Fibroblast of pulmonary artery (primary cell): Measurements from ENCODE around the gene MRC1.

ENCODE experiments used
- DNase-seq: peaks from one replicate; pipeline ENCODE4 v3.0.0-alpha.2; 2010; ENCODE audit warnings: low read depth
- H3K4me3 ChIP-seq: replicated peaks from 2 replicates; pipeline ENCODE4 v1.5.1; 2011; ENCODE audit warnings: low read depth, mild to moderate bottlenecking, control low read depth, low read length, moderate library complexity
- TF ChIP-seq, protein P1 (sequence below): IDR thresholded peaks from 2 replicates; pipeline ENCODE4 v1.5.1; 2011; ENCODE audit warnings: mild to moderate bottlenecking, control low read depth, low read length, inconsistent platforms; ENCODE audit errors: missing control alignments

MRC1 gene

GRCh38 chr10:17787087-17787961 is 21.8 kb upstream of the MRC1 start:
- no peak overlapping the region for H3K4me3 ChIP-seq
- TF ChIP-seq, protein P1, sequence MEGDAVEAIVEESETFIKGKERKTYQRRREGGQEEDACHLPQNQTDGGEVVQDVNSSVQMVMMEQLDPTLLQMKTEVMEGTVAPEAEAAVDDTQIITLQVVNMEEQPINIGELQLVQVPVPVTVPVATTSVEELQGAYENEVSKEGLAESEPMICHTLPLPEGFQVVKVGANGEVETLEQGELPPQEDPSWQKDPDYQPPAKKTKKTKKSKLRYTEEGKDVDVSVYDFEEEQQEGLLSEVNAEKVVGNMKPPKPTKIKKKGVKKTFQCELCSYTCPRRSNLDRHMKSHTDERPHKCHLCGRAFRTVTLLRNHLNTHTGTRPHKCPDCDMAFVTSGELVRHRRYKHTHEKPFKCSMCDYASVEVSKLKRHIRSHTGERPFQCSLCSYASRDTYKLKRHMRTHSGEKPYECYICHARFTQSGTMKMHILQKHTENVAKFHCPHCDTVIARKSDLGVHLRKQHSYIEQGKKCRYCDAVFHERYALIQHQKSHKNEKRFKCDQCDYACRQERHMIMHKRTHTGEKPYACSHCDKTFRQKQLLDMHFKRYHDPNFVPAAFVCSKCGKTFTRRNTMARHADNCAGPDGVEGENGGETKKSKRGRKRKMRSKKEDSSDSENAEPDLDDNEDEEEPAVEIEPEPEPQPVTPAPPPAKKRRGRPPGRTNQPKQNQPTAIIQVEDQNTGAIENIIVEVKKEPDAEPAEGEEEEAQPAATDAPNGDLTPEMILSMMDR = no peak
- peak; percentile 88 for DNase-seq

GRCh38 chr10:17788646-17789045 is 20.5 kb upstream of the MRC1 start:
- H3K4me3 ChIP-seq = no peak overlapping the region
- DNase-seq = no peak
- TF ChIP-seq, protein P1 = no peak

- no peak for DNase-seq
These were observed 19.8 kb upstream of the MRC1 start for GRCh38 chr10:17789396-17789795.

DNA sequence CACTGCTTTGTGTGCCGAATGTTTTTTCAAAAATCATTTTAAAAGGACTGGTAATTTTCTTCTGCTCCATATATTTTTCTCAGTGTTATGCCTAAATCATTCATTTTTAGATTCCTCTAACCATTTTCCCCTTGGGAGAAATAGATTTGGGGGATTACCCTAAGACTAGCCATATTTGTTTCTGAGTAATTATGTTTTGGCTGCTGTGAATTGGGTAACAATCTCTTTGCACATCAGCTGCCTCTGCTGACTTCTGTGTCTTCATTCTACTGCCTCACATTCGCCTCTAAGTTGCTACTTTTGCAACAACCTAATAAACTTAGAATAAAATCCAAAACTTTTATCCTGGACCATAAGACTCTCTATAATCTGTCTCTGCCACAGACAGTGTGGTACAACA is 18.5 kb upstream of the MRC1 start:
- TF ChIP-seq, protein P1 = no peak
- DNase-seq = no peak
- H3K4me3 ChIP-seq = no peak overlapping the region

More at GRCh38 chr10:17789396-17789795, 19.8 kb upstream of the MRC1 start:
- H3K4me3 ChIP-seq = no peak overlapping the region
- TF ChIP-seq, protein P1 = no peak

GRCh38 chr10:17792991-17793390 is 16.2 kb upstream of the MRC1 start:
- TF ChIP-seq, protein P1 = no peak
- DNase-seq = no peak
- no peak overlapping the region for H3K4me3 ChIP-seq

DNA sequence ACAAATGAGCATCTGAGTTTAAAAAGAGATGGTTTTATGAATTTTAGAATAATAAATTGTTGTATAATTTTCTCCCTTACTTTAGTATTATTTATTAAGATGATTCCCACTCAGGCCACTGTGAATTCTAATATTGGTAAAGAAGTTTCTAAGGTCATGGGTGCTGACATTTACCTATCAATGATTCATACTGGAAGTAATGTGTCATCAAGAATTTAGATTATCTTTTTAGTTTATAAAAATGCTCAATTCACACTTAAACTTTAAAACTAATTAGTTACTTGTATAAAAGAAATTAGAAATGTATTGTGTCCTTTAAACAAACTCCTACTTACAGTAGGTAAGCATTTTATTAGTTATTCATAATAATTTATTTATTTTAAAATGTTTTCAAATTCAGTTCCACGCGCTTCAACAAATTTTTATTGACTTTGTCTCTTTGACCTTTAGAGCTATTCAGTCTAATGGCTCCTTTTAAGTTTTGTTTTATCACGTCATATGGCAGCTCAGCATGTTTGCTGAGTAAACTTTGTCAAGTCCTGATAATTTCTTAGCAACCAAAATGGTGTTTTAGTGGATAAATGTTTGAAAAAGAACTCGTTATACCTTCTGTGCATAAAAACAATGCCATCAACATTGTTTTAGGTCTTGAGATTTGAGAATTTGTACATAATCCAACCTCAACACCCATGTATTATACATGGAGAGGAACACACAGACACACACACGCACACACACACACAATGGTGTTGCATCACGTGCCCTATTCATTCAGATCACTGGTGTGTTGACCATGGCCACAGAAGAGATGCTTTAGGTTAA is 15.1 kb upstream of the MRC1 start:
- no peak overlapping the region for H3K4me3 ChIP-seq
- no peak for DNase-seq
- TF ChIP-seq, protein P1 = no peak
